Small intestine (tissue), 7 donors: ENCODE results near the gene PLTP. TPM values are rescaled to one million over a fixed set of nuclear protein-coding genes. Genes with fewer than 3 reads are reported as not detected.

Experiments used
- DNase-seq, 2 donors: peaks; one replicate each; pipeline versions ENCODE4 v3.0.0 to v3.0.0-alpha.2; 2013
- FAIRE-seq: peaks from 2 replicates; lab custom pipeline; 2012; peaks lifted over from hg19 to GRCh38; lab: Jason Lieb, UNC
- H3K27ac ChIP-seq, 3 donors: one replicate each; pipeline ENCODE4 v1.5.1; 2013; ENCODE audit warnings: low read length in 2 of 3, mild to moderate bottlenecking in 2 of 3, control low read depth in 1 of 3, inconsistent platforms in 1 of 3, low read depth in 1 of 3, moderate library complexity in 1 of 3
- H3K27me3 ChIP-seq, 3 donors: one replicate each; pipeline ENCODE4 v1.6.1; 2013; ENCODE audit warnings: low read length in 3 of 3, inconsistent platforms in 1 of 3; ENCODE audit not compliant: control insufficient read depth in 3 of 3, insufficient read depth in 3 of 3
- H3K36me3 ChIP-seq, 3 donors: one replicate each; pipeline ENCODE4 v1.6.1; 2013; ENCODE audit warnings: low read length in 3 of 3, inconsistent platforms in 1 of 3, low read depth in 1 of 3, mild to moderate bottlenecking in 1 of 3, moderate library complexity in 1 of 3; ENCODE audit not compliant: control insufficient read depth in 3 of 3, insufficient read depth in 2 of 3
- H3K4me1 ChIP-seq, 3 donors: one replicate each; pipeline ENCODE4 v1.6.1; 2013; ENCODE audit warnings: low read length in 2 of 3, inconsistent platforms in 1 of 3, low read depth in 1 of 3, mild to moderate bottlenecking in 1 of 3, moderate library complexity in 1 of 3; ENCODE audit not compliant: control insufficient read depth in 3 of 3, insufficient read depth in 2 of 3
- H3K4me3 ChIP-seq, 3 donors: one replicate each; pipeline ENCODE4 v1.5.1; 2013; ENCODE audit warnings: low read length in 3 of 3, control low read depth in 1 of 3, inconsistent platforms in 1 of 3, low read depth in 1 of 3, mild to moderate bottlenecking in 1 of 3, moderate library complexity in 1 of 3
- H3K9me3 ChIP-seq, 2 donors: one replicate each; pipeline ENCODE4 v1.6.1; 2013; ENCODE audit warnings: low read depth in 1 of 2, low read length in 1 of 2; ENCODE audit not compliant: control insufficient read depth in 2 of 2, insufficient read depth in 1 of 2
- WGBS, 3 donors: extraction: QIAGEN DNeasy Blood & Tissue Kit; methylation state at CpG; one replicate each; pipeline ENCODE4 v1.1.7; 2013; 5-methylcytosine and 5-hydroxymethylcytosine counted together
- polyA plus RNA-seq, 4 donors: library from polyadenylated mRNA; stranded (reverse) in 3 of 4; unstranded in 1 of 4; fragments of 200-250 nt in 3 of 4; fragments of 120-200 nt in 1 of 4; gene quantifications; one replicate each; pipeline versions ENCODE4 v1.2.1 to v1.2.3, GENCODE V29; 2013
- donor health status: healthy with polysubstance abuse.
- donor health status: control.
- donor health status: control.
- donor health status: Bipolar disorder and iron deficiency.
- donor health status: healthy.

The PLTP gene
- polyA plus RNA-seq, 4 donors, result 2.0 to 67.4 (median 17.1) TPM

GRCh38 chr20:45909817-45910669 is 1.9 kb downstream of the PLTP start:
- Histone ChIP-seq H3K27me3 (no peaks in the 10 kb centered on the region), H3K27ac (peak overlapping the region in 1 of 3 donors; percentile 25), H3K9me3 (no peaks in the 10 kb centered on the region), H3K4me1 (peaks cover 0 to 25% (median 4%) of the 10 kb centered on the region in 3 donors), H3K4me3 (no peak overlapping the region), H3K36me3 (peaks cover 0 to 16% (median 0%) of the 10 kb centered on the region in 3 donors)
- FAIRE-seq, result no peak
- no peak for DNase-seq
- WGBS, 3 donors, result 74 to 78% (median 77%) methylated on average over 22 of the region's 22 CpGs

DNA sequence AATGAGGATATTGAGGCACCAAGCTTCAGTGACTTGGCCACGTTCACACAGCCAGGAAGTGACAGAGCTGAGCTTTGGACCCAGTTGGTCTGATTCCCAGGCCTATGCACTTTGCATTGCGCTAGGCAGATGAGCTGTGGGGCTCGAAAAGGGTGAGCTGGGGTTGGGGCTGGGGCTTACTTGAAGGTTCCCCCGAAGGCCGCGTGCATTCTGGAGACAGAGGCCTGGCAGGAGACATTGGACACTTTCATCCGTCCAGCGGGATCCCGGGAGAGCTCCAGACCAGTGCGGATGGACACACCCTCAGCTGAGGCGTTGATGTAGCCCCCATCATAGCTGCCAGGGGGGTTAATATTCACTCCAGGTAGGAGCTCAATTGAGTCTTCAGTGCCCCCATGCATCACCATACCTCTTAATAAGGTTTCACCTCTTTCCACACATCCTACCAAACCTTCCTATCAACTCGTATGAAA is 2.6 kb downstream of the PLTP start:
- no peak for FAIRE-seq
- Histone ChIP-seq H3K4me1 (peaks cover 0 to 23% (median 4%) of the 10 kb centered on the region in 3 donors), H3K27ac (no peak overlapping the region), H3K4me3 (no peak overlapping the region), H3K36me3 (peaks cover 0 to 22% (median 0%) of the 10 kb centered on the region in 3 donors), H3K27me3 (no peaks in the 10 kb centered on the region), H3K9me3 (no peaks in the 10 kb centered on the region)
- peak in 1 of 2 donors; percentile 63 for DNase-seq
- WGBS, 3 donors, result 62 to 82% (median 67%) methylated on average over 12 of the region's 12 CpGs

DNA sequence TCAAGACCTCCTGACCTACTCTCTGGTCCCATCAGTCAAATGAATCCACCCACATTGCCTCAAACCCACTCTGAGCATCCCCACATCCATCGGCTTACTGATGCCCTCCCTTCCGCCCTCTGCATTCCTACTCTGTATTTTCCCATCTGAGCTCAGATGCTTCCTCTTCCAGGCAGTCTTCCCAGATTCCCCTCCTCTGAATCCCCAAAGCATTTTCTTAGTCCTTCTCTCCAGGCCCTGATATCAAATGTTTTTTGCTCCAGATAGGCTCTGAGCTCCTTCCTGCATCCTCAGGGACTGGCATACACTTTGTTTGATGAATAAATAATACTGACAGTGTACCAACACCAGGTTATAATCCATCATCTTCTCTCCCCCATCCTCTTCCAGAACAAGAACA is 3.9 kb downstream of the PLTP start:
- peaks cover 0 to 22% (median 0%) of the 10 kb centered on the region in 3 donors for H3K36me3 ChIP-seq
- DNase-seq (no peak), FAIRE-seq (no peak)
- no peaks in the 10 kb centered on the region for H3K9me3 ChIP-seq
- peaks cover 0 to 19% (median 4%) of the 10 kb centered on the region in 3 donors for H3K4me1 ChIP-seq
- H3K4me3 ChIP-seq, result no peak overlapping the region
- H3K27me3 ChIP-seq, result no peaks in the 10 kb centered on the region
- H3K27ac ChIP-seq, result no peak overlapping the region
- 91 to 100% (median 97%) methylated on average over 2 of the region's 2 CpGs for WGBS, 3 donors

GRCh38 chr20:45907219-45907948 is 4.6 kb downstream of the PLTP start:
- FAIRE-seq (no peak), DNase-seq (no peak)
- Histone ChIP-seq H3K36me3 (peaks cover 0 to 23% (median 0%) of the 10 kb centered on the region in 3 donors), H3K27ac (no peak overlapping the region), H3K4me1 (peaks cover 0 to 15% (median 4%) of the 10 kb centered on the region in 3 donors), H3K9me3 (no peaks in the 10 kb centered on the region), H3K27me3 (no peaks in the 10 kb centered on the region), H3K4me3 (no peak overlapping the region)
- 88 to 95% (median 93%) methylated on average over 17 of the region's 17 CpGs for WGBS, 3 donors

DNA sequence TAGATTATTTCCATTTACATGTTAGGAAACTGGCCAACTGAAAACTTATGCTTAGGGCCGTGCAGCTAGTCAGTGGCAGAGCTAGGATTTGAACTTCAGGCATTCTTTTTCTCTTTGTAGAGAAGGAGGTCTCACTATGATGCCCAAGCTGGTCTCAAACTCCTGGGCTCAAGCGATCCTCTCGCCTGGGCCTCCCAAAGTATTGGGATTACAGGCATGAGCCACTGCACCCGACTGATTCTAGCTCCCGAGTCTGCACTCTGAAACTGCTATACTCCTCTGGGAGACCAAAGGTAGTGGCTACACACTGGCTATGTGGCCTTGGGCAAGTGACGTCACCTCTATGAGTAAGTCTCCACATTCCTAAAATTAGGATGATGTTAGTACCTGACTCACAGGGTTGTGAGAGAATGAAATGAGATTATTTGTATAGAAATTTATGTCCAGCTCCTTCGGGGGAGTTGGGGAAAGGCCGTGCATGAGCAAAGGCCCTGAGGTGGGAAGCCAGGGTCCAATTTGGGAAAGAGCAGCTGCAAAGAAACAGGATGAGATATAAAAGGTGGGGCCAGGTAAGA is 6.4 kb downstream of the PLTP start:
- no peak overlapping the region for H3K4me3 ChIP-seq
- H3K27ac ChIP-seq, result no peak overlapping the region
- no peaks in the 10 kb centered on the region for H3K4me1 ChIP-seq
- H3K36me3 ChIP-seq, result peaks cover 0 to 29% (median 5%) of the 10 kb centered on the region in 3 donors
- no peaks in the 10 kb centered on the region for H3K9me3 ChIP-seq
- no peaks in the 10 kb centered on the region for H3K27me3 ChIP-seq
- DNase-seq, result no peak
- FAIRE-seq, result no peak
- WGBS, 3 donors, result 85 to 89% (median 87%) methylated on average over 8 of the region's 8 CpGs

GRCh38 chr20:45904583-45905504 is 7.1 kb downstream of the PLTP start:
- Histone ChIP-seq H3K27ac (no peak overlapping the region), H3K36me3 (peaks cover 0 to 35% (median 5%) of the 10 kb centered on the region in 3 donors), H3K4me3 (no peak overlapping the region), H3K9me3 (no peaks in the 10 kb centered on the region), H3K4me1 (no peaks in the 10 kb centered on the region), H3K27me3 (no peaks in the 10 kb centered on the region)
- FAIRE-seq (no peak), DNase-seq (no peak)
- WGBS, 3 donors, result 71 to 77% (median 73%) methylated on average over 16 of the region's 16 CpGs

- DNase-seq (no peak), FAIRE-seq (no peak)
- Histone ChIP-seq H3K36me3 (peaks cover 3 to 54% (median 5%) of the 10 kb centered on the region in 3 donors), H3K9me3 (no peaks in the 10 kb centered on the region), H3K4me3 (no peak overlapping the region), H3K27ac (no peak overlapping the region), H3K4me1 (no peaks in the 10 kb centered on the region), H3K27me3 (no peaks in the 10 kb centered on the region)
- WGBS, 3 donors, result 87 to 90% (median 88%) methylated on average over 14 of the region's 14 CpGs
These were observed 9.7 kb downstream of the PLTP start for GRCh38 chr20:45902199-45902701.
